NCI-H146 treated with DMSO at 0.1 percent for 48 hours (cell line): Measurements from ENCODE around the gene IRGQ.
"Not testable (repeated sequence)": the region's sequence is repeated elsewhere in the genome, so short reads cannot be mapped to it uniquely, and the experiment has no call there.

ENCODE experiments used
- DNase-seq: peaks from one replicate; lab custom pipeline; 2025; ENCODE audit not compliant: unreplicated experiment; lab: John Stamatoyannopoulos, UW

The IRGQ gene

GRCh38 chr19:43575156-43575950 lies 20.6 kb downstream of the IRGQ start, which contains the start of the genes PINLYP and XRCC1:
PINLYP (plus strand) TSS chr19:43575801; CDS start chr19:43577192, 1,391 bp downstream.
XRCC1 (minus strand) TSS chr19:43575527; CDS start chr19:43575458, 69 bp downstream.
- peak; percentile 99 for DNase-seq

- no peak for DNase-seq
Observed at GRCh38 chr19:43574424-43575155, 21.3 kb downstream of the IRGQ start.

- DNase-seq, result peak; percentile 7
Observed at GRCh38 chr19:43572171-43572588, 23.8 kb downstream of the IRGQ start.

- peak; percentile 92 for DNase-seq
Observed at GRCh38 chr19:43570174-43570791, 25.7 kb downstream of the IRGQ start.

- no peak for DNase-seq
Observed at GRCh38 chr19:43569657-43570056, 26.3 kb downstream of the IRGQ start.

- no peak for DNase-seq
Observed at GRCh38 chr19:43564800-43565199, 31.1 kb downstream of the IRGQ start.

GRCh38 chr19:43563816-43564457 lies 32.0 kb downstream of the IRGQ start:
- DNase-seq, result no peak

- DNase-seq, result peak; percentile 37
Observed at GRCh38 chr19:43562698-43563241, 33.2 kb downstream of the IRGQ start.

GRCh38 chr19:43562226-43562697 lies 33.7 kb downstream of the IRGQ start:
- no peak for DNase-seq

- no peak for DNase-seq
Observed at GRCh38 chr19:43561139-43561970, 34.6 kb downstream of the IRGQ start.

GRCh38 chr19:43560687-43561086 lies 35.2 kb downstream of the IRGQ start:
- no peak for DNase-seq

- peak; percentile 50 for DNase-seq
Observed at GRCh38 chr19:43555185-43555770, 40.7 kb downstream of the IRGQ start.

- no peak for DNase-seq
Observed at GRCh38 chr19:43554317-43554895, 41.5 kb downstream of the IRGQ start.

- DNase-seq, result no peak
Observed at GRCh38 chr19:43553656-43554055, 42.3 kb downstream of the IRGQ start.

GRCh38 chr19:43552616-43553015 lies 43.3 kb downstream of the IRGQ start:
- DNase-seq, result no peak

GRCh38 chr19:43552198-43552450 lies 43.8 kb downstream of the IRGQ start:
- DNase-seq, result no peak

- no peak for DNase-seq
Observed at GRCh38 chr19:43551399-43552197, 44.3 kb downstream of the IRGQ start.

- DNase-seq, result no peak
Observed at GRCh38 chr19:43548706-43549105, 47.2 kb downstream of the IRGQ start.

GRCh38 chr19:43547926-43548325 lies 48.0 kb downstream of the IRGQ start:
- not testable (repeated sequence) for DNase-seq
